ENCODE measurements around the gene NUP37.
"Not testable (repeated sequence)": the region's sequence is repeated elsewhere in the genome, so short reads cannot be mapped to it uniquely, and the experiment has no call there.

NUP37 gene

DNA sequence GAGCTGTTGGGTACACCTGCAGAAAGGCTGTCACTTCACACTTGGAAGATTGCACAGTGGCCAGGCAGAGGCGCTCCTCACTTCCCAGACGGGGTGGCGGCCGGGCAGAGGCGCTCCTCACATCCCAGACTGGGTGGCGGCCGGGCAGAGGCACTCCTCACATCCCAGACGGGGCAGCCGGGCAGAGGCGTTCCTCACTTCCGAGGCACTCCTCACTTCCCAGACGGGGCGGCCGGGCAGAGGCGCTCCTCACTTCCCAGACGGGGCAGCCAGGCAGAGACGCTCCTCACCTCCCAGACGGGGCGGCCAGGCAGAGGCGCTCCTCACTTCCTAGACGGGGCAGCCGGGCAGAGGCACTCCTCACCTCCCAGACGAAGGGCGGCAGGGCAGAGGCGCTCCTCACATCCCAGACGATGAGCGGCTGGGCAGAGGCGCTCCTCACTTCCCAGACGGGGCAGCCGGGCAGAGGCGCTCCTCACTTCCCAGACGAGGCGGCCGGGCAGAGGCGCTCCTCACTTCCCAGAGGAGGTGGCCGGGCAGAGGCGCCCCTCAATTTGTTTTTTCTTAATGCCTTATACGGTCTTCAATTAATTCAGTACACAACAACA lies 30.6 kb downstream of the NUP37 start:
- DNase-seq, result not testable (repeated sequence)

DNA sequence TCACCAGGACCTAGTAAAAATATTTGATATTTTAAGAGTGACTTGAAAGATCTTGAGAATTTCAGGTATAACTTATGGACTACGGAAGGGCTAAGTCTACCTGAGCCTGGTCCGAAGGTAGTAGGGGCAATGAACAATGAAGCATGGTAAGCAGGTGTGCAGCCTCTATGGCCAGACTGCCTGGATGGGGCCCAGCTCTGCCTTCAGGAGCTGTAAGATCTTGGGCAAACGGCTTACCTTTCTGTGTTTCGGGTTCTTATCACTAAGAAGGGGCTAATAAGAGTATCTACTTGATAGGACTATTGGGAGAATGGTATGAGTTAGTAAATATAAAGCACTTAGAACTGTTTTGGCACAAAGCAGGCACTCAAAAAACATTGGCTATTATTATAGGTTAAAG lies 39.1 kb downstream of the NUP37 start:
- no peak for DNase-seq

DNA sequence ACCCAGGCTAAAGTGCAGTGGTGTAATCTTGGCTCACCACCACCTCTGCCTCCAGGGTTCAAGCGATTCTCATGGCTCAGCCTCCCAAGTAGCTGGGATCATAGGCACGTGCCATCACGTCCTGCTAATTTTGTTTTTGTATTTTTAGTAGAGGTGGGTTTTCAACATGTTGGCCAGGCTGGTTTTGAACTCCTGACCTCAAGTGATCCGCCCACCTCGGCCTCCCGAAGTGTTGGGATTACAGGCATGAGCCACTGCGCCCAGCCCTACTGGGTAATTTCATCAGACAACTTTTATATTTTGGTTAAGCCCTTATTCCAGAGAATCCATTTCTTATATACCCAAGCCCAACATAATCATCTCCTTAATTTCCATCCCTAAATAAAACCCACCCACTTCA lies 47.8 kb downstream of the NUP37 start:
- not testable (repeated sequence) for DNase-seq

DNA sequence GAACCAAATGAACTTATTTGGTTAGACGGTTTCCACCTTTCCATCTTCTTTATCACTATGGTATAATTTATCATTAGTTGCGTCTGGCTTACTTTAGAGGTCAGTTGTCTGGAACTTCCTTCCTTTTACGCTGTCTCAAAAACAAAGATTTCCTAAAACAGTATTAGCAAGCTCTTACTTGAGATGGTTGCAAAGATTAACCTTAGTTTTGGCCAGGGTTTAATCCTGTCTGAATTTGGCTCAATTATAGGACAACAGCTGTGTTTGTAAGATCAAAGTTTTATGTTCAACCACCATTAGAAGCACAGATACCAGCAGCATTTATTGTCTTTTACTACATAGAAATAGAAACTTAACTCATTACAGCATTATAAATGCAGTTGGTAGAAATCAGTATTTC lies 50.2 kb downstream of the NUP37 start:
- DNase-seq, result no peak

DNA sequence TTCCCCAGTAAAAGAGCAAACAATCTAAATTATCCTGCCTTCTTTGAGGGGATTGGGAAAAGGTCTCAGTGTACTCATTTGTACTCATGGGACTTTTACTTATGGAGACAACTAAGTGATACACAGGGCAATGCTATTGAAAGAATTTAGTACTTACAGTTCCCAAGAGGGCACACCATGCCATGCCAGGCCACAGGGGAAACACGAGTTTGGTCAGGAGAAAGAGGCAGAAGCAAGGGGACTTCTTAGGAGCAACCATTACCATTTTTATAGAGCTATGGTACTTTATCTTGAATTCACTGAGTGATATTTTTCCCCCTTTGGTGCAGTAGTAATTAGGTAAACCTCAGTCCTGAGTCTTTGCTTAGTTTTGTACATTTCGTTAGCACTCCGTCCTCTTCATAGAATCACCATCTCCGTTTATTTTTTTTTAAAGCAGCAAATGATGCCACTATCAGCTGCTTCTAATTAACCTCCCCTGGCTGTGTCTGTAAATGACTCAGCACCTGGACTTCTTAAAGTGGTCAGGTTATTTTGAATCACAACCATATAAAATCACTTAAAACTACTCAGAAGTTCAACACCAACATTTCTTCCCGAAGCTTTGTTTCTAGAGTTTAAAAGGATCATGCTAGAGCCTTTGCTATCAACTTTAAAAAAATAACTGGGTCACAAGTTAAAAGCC lies 52.2 kb downstream of the NUP37 start:
- no peak for DNase-seq

DNA sequence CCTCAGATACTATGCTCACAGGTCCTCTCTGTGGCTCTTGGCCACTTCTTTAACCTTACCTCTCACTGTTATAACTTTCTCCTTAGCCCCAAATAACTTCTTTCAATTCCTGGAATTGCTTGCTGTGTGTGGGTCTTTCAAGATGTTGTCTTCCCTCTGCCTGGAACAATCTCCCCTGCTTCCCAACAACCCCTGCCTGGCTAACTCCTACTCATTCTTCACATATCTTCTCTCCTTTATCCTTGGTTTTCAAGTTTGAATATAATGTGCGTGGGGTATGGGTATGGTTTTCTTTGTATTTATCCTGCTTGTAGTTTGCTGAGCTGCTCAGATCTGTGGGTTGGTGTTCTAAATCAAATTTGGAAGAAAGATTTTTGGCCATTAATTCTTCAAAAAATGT lies 55.4 kb downstream of the NUP37 start:
- no peak for DNase-seq

DNA sequence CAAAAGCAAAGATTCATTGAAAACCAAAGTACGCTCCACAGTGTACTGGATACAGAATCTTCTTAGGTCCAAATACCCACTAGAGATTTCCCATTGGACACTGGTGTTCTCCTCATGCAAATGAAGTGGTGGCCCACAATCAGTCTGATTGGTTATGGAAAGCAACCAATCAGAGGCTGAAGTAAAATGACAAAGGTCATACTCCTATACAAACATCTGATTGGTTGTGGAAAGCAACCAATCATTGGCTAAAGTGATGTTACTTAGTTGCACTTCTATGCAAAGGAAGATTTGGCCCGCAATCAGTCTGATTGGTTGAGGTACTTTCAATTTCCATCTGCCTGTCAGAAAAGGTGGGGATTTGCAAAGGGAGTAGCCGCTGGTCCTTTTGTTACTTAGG lies 56.8 kb downstream of the NUP37 start:
- DNase-seq, result no peak

DNA sequence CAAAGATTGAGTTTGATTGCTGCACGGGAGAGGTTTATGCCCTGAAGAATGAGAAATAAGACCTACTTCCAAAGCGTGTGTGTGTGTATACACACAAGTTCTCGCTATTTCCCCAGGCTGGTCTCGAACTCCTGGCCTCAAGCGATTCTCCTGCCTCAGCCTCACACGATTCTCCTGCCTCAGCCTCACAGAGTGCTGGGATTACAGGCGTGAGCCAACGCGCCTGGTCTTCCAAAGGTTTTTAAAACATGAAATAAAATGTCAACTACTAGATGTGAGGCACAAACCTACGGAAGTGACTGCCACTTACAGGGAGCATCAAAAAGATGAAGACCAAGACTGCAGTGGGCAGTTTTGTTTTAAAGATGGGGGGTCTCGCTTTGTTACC lies 57.5 kb downstream of the NUP37 start:
- DNase-seq, result no peak

DNA sequence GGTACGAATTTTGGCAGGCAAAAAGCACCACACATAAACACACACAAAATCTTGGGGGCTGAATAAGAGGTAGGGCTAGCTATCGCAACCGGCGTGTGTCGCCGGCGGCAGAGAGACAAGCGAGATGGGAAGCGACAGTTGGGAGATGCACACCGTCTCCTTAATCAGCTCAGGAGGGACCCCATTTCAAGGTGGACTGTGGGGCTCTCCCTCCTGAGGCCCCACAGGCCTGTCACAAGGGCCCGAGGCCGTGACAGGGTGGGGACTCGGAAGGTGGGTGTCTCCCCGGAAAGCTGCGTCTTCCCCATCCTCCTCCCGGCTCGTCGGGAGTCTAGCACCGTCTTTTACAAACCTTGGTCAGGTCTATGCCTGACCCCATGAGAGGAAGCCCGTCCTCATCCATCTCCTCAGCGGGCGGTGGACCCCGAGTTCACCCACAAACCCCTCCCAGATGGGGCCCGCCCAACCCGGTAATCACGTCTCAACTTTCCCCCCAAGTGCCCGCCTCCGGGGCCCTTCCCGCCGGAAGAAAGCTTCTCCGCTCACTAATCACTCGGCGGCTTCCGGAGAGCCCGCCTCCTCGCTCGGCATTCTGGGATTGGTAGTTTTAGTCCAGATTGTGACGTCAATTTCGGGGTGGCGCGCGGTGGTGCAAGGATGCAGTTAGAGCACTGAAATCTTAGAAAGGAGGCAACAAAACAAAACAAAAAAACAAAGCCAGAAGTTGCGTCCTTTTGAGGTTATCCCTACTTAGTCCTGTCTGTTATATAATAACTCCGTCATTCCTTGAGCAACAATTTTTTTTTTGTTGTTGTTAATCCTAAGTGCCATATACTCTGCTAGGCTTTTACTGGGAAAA lies 58.1 kb downstream of the NUP37 start, which contains the start of gene WASHC3:
Gene WASHC3 (minus strand): TSS at position 432 of the 859 bp plus-strand sequence. CDS start 29 bp downstream, at position 403.
- peak; percentile 90 for DNase-seq

DNA sequence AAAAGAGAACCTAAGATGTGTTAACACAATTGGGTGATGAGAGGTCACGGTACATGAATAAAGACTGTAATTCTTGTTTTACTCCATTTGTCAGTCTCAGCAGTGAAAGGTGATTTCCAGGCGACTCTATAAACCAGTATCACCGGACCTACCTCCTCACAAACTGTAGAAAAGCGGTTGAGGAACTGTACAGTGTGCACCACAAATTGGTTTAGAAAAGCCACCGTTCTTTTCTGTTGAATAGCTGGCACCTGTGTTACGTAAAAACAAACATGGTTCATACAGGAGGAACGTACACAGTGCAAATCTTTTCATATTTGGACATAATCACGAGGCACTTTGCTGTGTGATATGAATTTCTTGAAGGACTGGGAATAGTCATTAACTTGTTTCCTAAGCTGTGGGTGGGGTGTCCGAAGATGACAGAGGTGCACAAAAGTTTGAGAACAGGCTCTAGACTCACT lies 58.8 kb downstream of the NUP37 start:
- DNase-seq, result no peak

DNA sequence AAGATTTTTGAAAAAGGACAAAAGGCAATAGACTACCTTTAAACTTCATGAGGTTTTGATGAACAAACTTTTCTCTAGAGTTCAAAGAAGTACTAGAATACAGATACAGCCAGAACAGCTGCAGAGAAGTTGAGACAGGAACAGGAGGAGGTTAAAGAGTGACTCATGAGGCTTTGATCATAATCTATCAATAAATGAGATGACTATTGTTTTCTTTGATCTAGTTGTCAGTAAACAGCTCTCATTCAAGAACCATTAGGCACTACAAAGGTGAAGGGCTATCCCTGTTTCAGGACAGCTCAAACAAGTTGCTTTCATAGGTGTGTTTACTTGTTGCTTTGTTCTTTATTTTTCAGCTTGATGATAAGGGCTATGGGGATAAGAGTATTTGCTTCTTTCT lies 60.6 kb downstream of the NUP37 start:
- DNase-seq, result no peak

DNA sequence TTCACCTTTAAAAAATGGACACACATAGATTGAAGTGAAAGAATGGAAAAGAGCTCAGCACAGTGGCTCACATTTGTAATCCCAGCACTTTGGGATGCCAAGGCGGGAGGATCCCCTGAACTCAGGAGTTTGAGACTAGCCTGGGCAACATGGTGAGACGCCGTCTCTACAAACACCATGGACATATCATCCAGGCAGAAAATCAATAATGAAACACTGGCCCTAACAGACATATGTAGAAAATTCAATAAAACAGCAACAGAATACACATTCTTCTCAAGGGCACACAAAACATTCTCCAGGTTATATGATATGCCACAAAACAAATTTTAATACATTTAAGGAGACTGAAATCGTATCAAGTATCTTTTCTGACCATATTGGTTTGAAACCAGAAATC lies 65.6 kb downstream of the NUP37 start:
- DNase-seq, result no peak

DNA sequence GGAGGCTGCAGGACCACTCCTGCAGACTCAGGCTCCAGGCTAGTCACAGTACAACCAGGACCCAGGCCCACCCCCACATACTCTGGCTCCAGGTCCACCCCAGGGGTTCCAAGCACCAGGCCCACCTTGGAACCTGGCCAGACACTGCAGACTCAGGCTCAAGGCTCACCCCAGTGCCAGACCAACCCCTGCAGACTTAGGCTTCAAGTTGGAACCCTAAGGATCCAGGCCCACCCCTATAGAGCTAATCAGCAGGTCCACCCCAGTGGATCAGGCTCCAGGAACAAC lies 66.9 kb downstream of the NUP37 start:
- DNase-seq, result no peak

DNA sequence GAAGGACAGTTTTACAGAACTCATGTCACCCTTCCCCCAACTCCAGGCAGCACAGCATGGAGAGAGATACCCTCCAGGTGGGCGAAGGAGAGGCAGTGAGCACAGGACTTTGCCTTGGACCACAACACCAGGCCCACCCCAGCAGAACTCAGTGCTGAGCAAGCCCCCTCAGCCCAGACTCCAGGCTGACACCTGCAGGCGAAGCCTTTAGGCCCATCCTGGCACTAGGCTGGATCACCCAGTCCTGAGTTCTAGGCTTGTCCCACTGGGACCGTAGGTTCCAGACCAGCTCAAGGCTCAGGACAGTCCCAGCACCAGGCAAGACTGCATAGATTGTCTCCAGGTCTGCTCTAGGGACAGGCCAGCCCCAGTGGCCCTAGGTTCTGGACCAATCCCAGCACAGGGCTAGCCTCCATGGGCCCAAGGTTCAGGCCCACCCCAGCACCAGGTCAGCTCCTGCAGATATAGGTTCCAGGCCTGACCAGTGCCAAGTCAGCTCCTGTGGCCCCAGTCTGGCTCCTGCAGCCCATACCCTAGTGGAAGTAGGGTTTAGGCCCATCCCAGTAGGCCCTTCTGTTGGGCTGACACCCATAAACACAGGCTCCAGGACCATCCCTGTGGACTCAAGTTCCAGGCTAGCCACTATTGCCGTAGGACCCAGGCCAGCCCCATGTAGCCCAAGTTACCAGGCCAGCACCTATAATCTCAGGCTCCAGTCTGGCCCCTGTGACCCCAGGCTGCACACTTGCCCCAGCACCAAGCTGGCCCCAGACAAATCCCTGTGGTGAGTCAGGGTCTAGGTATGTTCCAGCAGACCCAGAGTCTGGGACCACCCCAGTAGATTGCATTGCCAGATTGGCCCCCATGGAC lies 67.5 kb downstream of the NUP37 start:
- DNase-seq, result no peak

DNA sequence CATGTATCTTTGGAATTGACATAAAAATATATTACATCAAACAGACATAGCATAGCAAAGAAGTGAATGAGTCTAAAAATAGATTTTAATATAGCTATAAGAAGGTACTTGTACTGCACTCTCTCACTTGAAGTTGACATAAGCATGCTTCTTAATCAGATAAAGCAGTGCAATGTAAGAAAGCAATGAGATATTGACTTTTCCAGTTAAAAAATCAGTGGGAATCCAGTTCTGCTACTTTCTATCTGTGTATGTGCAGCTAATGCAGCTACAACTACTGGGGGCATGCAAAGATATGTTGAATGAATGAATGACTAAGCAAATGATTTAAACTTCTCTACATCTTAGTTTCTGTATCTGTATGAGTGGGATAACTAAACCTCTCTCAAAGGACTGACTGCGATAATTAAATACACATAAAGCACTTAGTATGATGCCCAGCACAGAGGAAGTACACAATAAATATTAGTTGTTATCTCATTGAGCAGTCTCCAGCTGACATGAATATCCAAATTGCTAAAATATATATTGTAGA lies 68.4 kb downstream of the NUP37 start:
- DNase-seq, result no peak

DNA sequence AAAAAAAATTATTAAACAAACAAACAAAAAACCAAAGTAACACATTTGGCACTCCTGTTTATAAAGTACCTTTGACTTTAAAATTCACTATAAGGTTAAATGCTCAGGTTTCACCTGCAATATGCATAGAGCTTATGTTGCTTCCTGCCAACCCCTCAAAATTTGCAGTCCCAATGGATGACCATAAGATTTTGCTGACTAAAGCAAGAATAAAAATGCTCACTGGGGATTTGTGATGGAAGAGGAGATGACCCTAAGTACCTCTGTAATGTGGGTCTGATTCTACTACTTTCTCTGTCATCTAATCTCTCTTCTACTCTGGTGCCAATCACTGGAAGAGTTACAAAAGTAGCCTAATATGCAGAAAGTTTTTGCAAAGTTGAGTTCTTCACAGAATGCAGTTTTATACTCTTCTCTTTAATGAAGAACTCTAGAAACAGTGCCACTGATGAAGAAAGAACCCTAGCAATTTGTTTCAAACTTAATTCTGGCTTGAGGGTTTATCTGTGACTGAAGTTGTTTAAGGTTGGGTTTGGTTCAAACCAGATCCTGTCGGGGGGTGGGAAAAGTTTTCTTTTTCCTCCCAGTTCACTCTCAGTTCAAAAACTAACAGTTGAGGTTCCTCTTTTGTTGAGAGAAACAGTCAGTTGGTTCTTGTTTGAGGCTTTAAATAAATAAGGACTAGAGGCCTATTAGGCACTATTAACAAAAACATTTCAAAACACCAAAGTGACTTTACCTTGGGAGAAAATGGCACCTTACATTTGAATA lies 69.1 kb downstream of the NUP37 start:
- DNase-seq, result no peak

DNA sequence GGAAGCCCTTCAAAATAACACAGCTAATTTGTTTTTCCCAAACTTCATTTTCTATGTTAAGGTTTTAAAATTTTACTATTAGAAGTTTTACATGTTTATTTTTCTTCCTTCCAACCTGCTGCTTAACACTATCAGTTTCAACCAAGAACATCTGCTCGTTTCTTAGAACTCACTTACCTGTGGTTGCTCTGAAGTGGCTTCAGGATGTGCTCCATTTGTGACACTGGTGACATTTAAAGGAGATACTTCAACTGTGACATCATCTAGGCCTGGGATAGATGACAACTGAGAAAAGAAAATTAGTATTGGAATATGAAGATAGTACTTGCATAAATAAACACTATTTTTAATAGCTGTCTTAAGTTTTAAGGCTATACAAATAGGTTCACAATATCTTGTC lies 76.0 kb downstream of the NUP37 start:
- DNase-seq, result no peak

DNA sequence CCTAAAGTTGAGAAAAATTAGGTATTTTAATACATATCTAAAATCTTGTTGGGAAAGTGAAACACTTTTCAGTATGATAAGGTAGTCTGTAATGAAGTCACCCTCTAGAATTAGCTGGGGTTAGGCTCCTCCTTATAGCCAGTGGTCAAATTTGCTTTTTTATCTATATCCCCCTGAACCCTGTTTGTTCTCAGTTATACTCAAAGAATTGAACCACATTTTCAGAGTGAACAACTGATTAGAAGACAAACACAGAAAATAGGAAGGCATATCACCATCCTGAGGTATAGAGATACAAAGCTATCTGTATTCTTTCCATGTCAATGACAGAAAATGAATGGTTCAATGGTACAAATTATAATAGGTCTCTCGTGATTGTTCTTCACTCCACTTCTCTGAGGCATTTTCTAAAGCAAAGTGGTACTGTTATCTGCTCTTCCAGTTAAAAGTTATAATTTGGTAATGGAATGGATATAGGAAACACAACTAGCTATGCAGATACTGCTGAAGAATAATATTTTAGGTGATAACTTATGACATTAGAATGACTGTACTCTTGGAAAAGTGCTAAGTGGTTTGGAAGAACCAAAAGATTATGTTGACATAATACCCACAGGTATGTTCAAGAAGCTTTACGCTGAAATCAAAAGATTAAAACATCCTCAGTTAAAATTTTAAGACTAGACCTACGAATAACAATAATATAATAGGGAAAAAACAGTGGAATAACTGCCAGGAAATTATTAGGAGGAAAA lies 85.7 kb downstream of the NUP37 start:
- no peak for DNase-seq

DNA sequence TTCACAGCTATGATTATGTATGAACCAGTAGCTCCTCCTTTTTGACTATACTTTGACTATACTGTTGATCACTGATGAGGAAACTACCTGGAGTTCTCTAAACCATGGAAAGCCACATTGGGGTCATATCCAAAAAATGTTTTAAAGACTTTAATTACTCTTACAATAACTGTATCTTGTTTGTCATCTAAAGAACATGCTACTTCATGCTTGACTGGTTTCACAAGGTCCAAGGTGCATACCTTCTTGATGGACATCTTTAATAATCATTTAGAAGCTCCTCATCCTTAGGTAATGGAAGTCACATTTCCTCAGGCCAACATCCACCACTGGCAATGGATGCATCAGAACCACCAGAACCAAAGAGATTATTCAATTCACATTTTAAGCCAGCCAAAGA lies 88.1 kb downstream of the NUP37 start:
- DNase-seq, result no peak

DNA sequence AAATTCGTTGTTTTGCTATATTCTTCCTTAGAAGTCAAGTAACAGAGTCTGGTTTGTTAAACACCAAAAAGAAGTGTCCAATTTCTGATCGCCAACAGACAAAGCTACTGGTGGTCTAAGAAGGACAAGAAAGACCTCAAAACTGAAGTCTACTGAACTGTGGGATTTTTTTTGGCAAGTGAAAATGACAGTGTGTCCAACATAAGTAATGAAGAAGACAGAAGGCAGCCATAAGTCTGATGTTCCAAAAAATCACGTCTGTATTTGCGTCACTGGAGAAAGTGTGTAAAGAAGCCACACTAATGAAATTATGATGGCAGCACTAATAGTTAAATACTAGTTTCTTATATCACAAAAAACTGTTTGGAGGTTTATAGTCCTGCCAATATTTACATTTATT lies 90.8 kb downstream of the NUP37 start:
- no peak for DNase-seq

DNA sequence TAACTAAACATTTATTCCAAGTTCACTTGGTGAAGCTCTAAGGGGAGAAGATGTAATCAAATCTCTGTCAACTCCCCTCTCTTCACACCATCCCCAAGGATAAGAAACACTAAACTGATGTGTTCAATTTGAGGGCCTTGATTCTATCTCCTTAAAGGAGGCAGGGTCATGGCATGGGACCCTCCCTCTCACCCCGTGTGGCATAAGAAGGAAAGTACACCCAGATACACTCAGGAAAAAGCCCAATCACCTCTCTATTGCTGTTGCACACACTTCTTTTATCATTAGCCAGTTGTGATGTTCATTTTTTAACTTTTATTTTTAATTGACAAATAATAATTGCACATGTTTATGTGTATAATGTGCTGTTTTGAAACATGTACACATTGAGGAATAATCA lies 93.2 kb downstream of the NUP37 start:
- DNase-seq, result no peak

Data from DMS153 (cell line).